PC-9 (cell line): ENCODE measurements around the gene CDK17. TPM values are rescaled to one million over a fixed set of nuclear protein-coding genes. Genes with fewer than 3 reads are reported as not detected.
A peak's percentile ranks its signal among the peaks of the same experiment; 100 is the strongest.

Experiments used
- BruUV-seq: library from RNA; stranded (reverse); fragments of 400-500 nt; replicated peaks from 2 replicates; lab custom pipeline; 2021; lab: Mats Ljungman, UMichigan
- CTCF ChIA-PET: fragments of 300-600 bp; sonication (Branson Sonifier 250); formaldehyde crosslinking; loops from one replicate; lab custom pipeline; 2022; ENCODE audit warnings: antibody characterized with exemption; lab: Charles Lee
- POLR2A ChIA-PET: fragments of 300-600 bp; sonication (Branson Sonifier 250); formaldehyde crosslinking; loops from one replicate; lab custom pipeline; 2022; ENCODE audit warnings: antibody characterized with exemption; ENCODE audit not compliant: unreplicated experiment; lab: Charles Lee
- DNase-seq, 2 experiments: peaks; one replicate each; pipeline versions ENCODE4 v3.0.0 to v3.0.0-alpha.2; 2015 to 2022; ENCODE audit warnings: mixed read lengths in 1 of 2
- H2AFZ ChIP-seq: fragments of 200-600 bp; sonication (generic); 2 replicates; pipeline ENCODE4 v1.8.1; 2017; ENCODE audit warnings: antibody characterized with exemption
- H3F3A ChIP-seq: fragments of 200-600 bp; sonication (generic); 2 replicates; pipeline ENCODE4 v1.8.1; 2017; ENCODE audit warnings: antibody characterized with exemption, mild to moderate bottlenecking, low read depth; ENCODE audit not compliant: insufficient read depth
- H3K27ac ChIP-seq: fragments of 200-600 bp; sonication (generic); 2 replicates; pipeline ENCODE4 v1.6.1; 2016; ENCODE audit warnings: mixed run types
- H3K27me3 ChIP-seq: fragments of 200-600 bp; sonication (generic); 2 replicates; pipeline ENCODE4 v1.6.1; 2016; ENCODE audit warnings: low read depth, mixed run types; ENCODE audit not compliant: insufficient read depth
- H3K36me3 ChIP-seq: fragments of 200-600 bp; sonication (generic); 2 replicates; pipeline ENCODE4 v1.6.1; 2016; ENCODE audit warnings: low read depth, mixed run types
- H3K4me1 ChIP-seq: fragments of 200-600 bp; sonication (generic); replicated peaks from 2 replicates; pipeline ENCODE4 v1.6.1; 2016; ENCODE audit warnings: mixed run types; ENCODE audit not compliant: insufficient read depth
- H3K4me2 ChIP-seq: fragments of 200-600 bp; sonication (generic); 2 replicates; pipeline ENCODE4 v1.6.1; 2017; ENCODE audit warnings: mixed run types
- H3K4me3 ChIP-seq: fragments of 200-600 bp; sonication (generic); 2 replicates; pipeline ENCODE4 v1.6.1; 2016; ENCODE audit warnings: mixed run types
- H3K79me2 ChIP-seq: fragments of 200-600 bp; sonication (generic); 2 replicates; pipeline ENCODE4 v1.6.1; 2017; ENCODE audit warnings: low read depth, mixed run types
- H3K9me2 ChIP-seq: fragments of 200-600 bp; sonication (generic); 2 replicates; pipeline ENCODE4 v1.8.1; 2017; ENCODE audit warnings: mild to moderate bottlenecking; ENCODE audit not compliant: insufficient read depth
- H3K9me3 ChIP-seq: fragments of 200-600 bp; sonication (generic); 2 replicates; pipeline ENCODE4 v1.8.1; 2016; ENCODE audit warnings: low read depth; ENCODE audit not compliant: insufficient read depth
- H4K20me1 ChIP-seq: fragments of 200-600 bp; sonication (generic); 2 replicates; pipeline ENCODE4 v1.8.1; 2017; ENCODE audit not compliant: insufficient read depth
- EZH2 ChIP-seq: fragments of 200-600 bp; sonication (generic); IDR thresholded peaks from 2 replicates; pipeline ENCODE4 v1.8.0; 2017; ENCODE audit warnings: antibody characterized with exemption, low read depth
- intact Hi-C: fragments of 100-400 bp; cut with micrococcal nuclease; formaldehyde crosslinking; loops from one replicate; pipeline ENCODE4 v1.10.0; 2022; ENCODE audit not compliant: unreplicated experiment
- total RNA-seq: library from RNA; stranded (reverse); gene quantifications from 2 replicates; pipeline ENCODE4 v1.2.3, GENCODE V29; 2021
- TF ChIP-seq, protein P1 (sequence below): fragments of 200-600 bp; sonication (generic); conservative IDR thresholded peaks from 2 replicates; pipeline ENCODE4 v1.6.1; 2017; ENCODE audit warnings: mixed run types, antibody characterized with exemption, mild to moderate bottlenecking, moderate library complexity

The CDK17 gene
- total RNA-seq, 1 experiment from 2014 or later, result 29.0 TPM

DNA sequence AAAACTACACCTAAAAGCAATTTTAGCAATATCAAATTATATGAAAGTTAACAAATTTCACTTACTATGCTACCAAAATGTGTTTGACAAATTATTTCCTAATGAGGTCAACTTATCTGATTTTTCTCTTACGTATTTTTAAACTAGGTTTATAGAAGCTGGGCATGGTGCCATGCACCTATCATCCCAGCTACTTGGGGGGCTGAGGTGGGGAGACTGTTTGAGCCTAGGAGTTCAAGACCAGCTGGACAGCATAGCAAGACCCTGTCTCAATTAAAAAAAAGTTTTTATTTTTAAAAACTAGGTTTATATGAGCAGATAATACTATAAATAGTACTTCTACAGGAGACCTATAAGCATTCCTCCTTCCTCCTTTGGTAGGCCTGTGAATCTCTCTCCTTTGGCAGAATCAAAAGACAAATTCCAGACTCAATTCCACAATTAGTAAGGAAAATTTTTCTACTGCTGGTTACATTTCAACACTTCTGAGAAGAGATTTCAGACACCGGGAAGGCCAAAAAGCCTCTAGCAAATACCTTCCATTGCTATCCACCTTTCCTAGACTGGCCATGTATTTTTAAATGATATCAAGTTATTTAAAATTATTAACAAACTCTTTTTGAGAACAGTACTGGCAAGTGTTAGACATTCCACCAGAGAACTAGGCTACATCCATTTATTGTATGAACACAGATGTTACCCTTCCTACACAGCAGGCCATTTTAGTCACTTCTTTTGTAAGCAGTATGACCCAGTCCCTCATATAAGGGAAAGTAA is 34.4 kb downstream of the CDK17 start:
- BruUV-seq, result no TSS peak
- no peaks in the 10 kb centered on the region for H3K27me3 ChIP-seq
- no peaks in the 10 kb centered on the region for H3K9me2 ChIP-seq
- ChIA-PET CTCF (interaction anchor here (0.6 kb wide), 1 partner anchor 11 kb away, joined by 3 read pairs; no protein-coding TSS in a partner anchor), POLR2A (no interaction called here)
- H3K79me2 ChIP-seq, result peaks cover 97% of the 10 kb centered on the region
- DNase-seq, result no peak
- no peak for TF ChIP-seq EZH2
- TF ChIP-seq, protein P1, sequence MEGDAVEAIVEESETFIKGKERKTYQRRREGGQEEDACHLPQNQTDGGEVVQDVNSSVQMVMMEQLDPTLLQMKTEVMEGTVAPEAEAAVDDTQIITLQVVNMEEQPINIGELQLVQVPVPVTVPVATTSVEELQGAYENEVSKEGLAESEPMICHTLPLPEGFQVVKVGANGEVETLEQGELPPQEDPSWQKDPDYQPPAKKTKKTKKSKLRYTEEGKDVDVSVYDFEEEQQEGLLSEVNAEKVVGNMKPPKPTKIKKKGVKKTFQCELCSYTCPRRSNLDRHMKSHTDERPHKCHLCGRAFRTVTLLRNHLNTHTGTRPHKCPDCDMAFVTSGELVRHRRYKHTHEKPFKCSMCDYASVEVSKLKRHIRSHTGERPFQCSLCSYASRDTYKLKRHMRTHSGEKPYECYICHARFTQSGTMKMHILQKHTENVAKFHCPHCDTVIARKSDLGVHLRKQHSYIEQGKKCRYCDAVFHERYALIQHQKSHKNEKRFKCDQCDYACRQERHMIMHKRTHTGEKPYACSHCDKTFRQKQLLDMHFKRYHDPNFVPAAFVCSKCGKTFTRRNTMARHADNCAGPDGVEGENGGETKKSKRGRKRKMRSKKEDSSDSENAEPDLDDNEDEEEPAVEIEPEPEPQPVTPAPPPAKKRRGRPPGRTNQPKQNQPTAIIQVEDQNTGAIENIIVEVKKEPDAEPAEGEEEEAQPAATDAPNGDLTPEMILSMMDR, result no peak
- peaks cover 22% of the 10 kb centered on the region; the same call in 1 of the 2 replicates for H3K4me1 ChIP-seq
- no peak overlapping the region for H2AFZ ChIP-seq
- no peaks in the 10 kb centered on the region for H3K36me3 ChIP-seq
- no peak overlapping the region for H3K4me2 ChIP-seq
- intact Hi-C loops, result no loop called here
- H3K9me3 ChIP-seq, result peaks cover 11% of the 10 kb centered on the region; the same call in 1 of the 2 replicates
- peaks cover 12% of the 10 kb centered on the region; the same call in 1 of the 2 replicates for H3F3A ChIP-seq
- no peak overlapping the region for H3K27ac ChIP-seq
- H4K20me1 ChIP-seq, result peaks cover 4% of the 10 kb centered on the region; the same call in 1 of the 2 replicates
- no peak overlapping the region for H3K4me3 ChIP-seq

DNA sequence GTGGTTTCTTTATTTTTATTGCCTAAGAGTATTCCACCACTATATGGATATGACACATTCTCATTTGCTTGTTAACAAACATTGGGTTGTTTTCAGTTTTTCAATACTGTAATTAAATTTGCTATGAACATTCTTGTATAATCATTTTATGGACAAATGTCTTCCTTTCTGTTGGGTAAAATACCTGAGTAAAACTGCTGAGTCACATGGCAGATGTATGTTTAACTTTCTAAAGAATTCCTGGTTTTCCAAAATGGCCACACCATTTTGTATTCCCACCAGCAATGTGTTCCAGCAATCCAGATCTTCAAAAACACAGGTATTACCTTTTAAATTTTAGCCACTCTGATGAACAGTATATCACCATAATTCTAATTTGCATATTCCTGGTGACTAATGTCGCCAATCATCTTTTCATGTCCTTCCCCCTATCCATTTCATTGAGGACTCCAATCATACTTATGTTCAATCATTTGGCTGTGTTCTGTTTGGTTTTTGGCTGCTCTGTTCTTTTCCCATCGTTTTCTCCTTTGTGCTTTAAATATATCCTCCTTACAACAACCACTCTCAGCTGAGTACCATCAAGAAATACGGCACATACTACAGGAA is 36.0 kb downstream of the CDK17 start:
- H4K20me1 ChIP-seq, result peaks cover 12% of the 10 kb centered on the region; the same call in 1 of the 2 replicates
- DNase-seq, result no peak
- no peaks in the 10 kb centered on the region for H3K36me3 ChIP-seq
- intact Hi-C loops, result no loop called here
- peaks cover 26% of the 10 kb centered on the region for H3F3A ChIP-seq
- H3K4me3 ChIP-seq, result no peak overlapping the region
- TF ChIP-seq EZH2, result no peak
- TF ChIP-seq, protein P1, result no peak
- peaks cover 11% of the 10 kb centered on the region; the same call in 1 of the 2 replicates for H3K9me3 ChIP-seq
- H3K27ac ChIP-seq, result peak overlapping the region; percentile 18; the same call in 1 of the 2 replicates
- CTCF ChIA-PET, result no interaction called here
- POLR2A ChIA-PET, result no interaction called here
- H3K27me3 ChIP-seq, result no peaks in the 10 kb centered on the region
- H2AFZ ChIP-seq, result no peak overlapping the region
- H3K4me2 ChIP-seq, result no peak overlapping the region
- H3K9me2 ChIP-seq, result no peaks in the 10 kb centered on the region
- peaks cover 97% of the 10 kb centered on the region for H3K79me2 ChIP-seq
- no TSS peak for BruUV-seq
- peaks cover 22% of the 10 kb centered on the region; the same call in 1 of the 2 replicates for H3K4me1 ChIP-seq

DNA sequence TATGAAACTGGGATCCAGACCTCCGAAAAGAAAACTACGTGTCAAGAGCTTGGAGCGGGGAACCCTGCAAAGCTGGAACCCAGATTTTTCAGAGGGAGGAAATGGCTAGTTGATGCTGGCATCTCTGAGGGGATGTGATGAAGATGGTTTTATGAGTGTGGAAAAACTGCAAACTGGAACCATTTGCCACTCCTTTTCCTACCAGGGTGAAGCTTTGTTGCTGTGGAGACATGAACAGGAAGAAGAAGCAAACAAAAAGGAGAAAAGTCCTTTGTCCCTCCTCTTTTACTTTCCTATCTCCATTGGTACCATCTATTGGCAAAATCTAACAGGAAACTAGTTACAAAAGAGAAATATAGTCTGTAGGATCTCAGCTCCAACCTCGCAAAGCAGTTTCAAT is 39.2 kb downstream of the CDK17 start:
- Histone ChIP-seq H3K4me2 (no peak overlapping the region), H3F3A (peaks cover 20% of the 10 kb centered on the region), H3K27ac (no peak overlapping the region), H3K36me3 (no peaks in the 10 kb centered on the region), H3K27me3 (no peaks in the 10 kb centered on the region), H3K79me2 (peaks cover 95% of the 10 kb centered on the region), H3K4me1 (peaks cover 22% of the 10 kb centered on the region; the same call in 1 of the 2 replicates), H3K9me2 (no peaks in the 10 kb centered on the region), H3K4me3 (no peak overlapping the region), H4K20me1 (peaks cover 33% of the 10 kb centered on the region), H3K9me3 (peaks cover 5% of the 10 kb centered on the region; the same call in 1 of the 2 replicates), H2AFZ (no peak overlapping the region)
- POLR2A ChIA-PET, result no interaction called here
- TF ChIP-seq, protein P1, result no peak
- TF ChIP-seq EZH2, result no peak
- intact Hi-C loops, result no loop called here
- CTCF ChIA-PET, result no interaction called here
- no peak for DNase-seq
- BruUV-seq, result no TSS peak
